H1 (cell line): ENCODE results near the gene OR51B2. TPM values are rescaled to one million over a fixed set of nuclear protein-coding genes. Genes with fewer than 3 reads are reported as not detected.

ENCODE experiments used
- CTCF ChIA-PET: fragments of 300-600 bp; sonication (Branson Sonifier 250); formaldehyde crosslinking; loops from one replicate; lab custom pipeline; 2021; ENCODE audit not compliant: partially characterized antibody; lab: Charles Lee
- POLR2A ChIA-PET: fragments of 300-600 bp; sonication (Branson Sonifier 250); formaldehyde crosslinking; loops from one replicate; lab custom pipeline; 2021; ENCODE audit warnings: inconsistent platforms; ENCODE audit not compliant: partially characterized antibody; lab: Charles Lee
- DNase-seq, 2 experiments: peaks; one replicate each; pipeline versions ENCODE4 v3.0.0 to v3.0.0-alpha.2; 2010 to 2022; ENCODE audit warnings: low spot score in 2 of 2, low read depth in 1 of 2, mixed read lengths in 1 of 2
- FAIRE-seq: peaks from 2 replicates; lab custom pipeline; 2011; peaks lifted over from hg19 to GRCh38; lab: Jason Lieb, UNC
- H2AFZ ChIP-seq: 2 replicates; pipeline ENCODE4 v1.8.1; 2012; ENCODE audit warnings: low read length, inconsistent platforms
- H2AK5ac ChIP-seq: 2 replicates; pipeline ENCODE4 v1.6.1; 2013; ENCODE audit warnings: low read depth, low read length
- H2BK120ac ChIP-seq: replicated peaks from 2 replicates; pipeline ENCODE3; 2013; ENCODE audit warnings: low read depth, low read length, inconsistent platforms
- H2BK12ac ChIP-seq: 2 replicates; pipeline ENCODE4 v1.6.1; 2013; ENCODE audit warnings: low read depth, low read length
- H2BK15ac ChIP-seq: 2 replicates; pipeline ENCODE4 v1.6.1; 2013; ENCODE audit warnings: low read length
- H2BK20ac ChIP-seq: 2 replicates; pipeline ENCODE4 v1.6.1; 2013; ENCODE audit warnings: low read length
- H2BK5ac ChIP-seq: 2 replicates; pipeline ENCODE4 v1.6.1; 2013; ENCODE audit warnings: low read depth, low read length
- H3K14ac ChIP-seq: 2 replicates; pipeline ENCODE4 v1.6.1; 2013; ENCODE audit warnings: inconsistent platforms; ENCODE audit not compliant: insufficient read length
- H3K18ac ChIP-seq: 2 replicates; pipeline ENCODE4 v1.6.1; 2013; ENCODE audit warnings: low read length; ENCODE audit errors: extremely low read depth
- H3K23ac ChIP-seq: 2 replicates; pipeline ENCODE4 v1.6.1; 2013; ENCODE audit warnings: inconsistent platforms; ENCODE audit not compliant: insufficient read length
- H3K23me2 ChIP-seq: 2 replicates; pipeline ENCODE4 v1.6.1; 2013; ENCODE audit warnings: low read depth, low read length
- H3K27ac ChIP-seq: 2 replicates; pipeline ENCODE4 v1.6.1; 2011; ENCODE audit warnings: low read depth, low read length, inconsistent platforms
- H3K27me3 ChIP-seq, 4 experiments: replicated peaks in 1 of 4; 1 replicate in 1 of 4; 2 replicates in 3 of 4; pipeline versions ENCODE4 v1.6.1 to v1.8.1; 2011 to 2013; ENCODE audit warnings: low read length in 3 of 4, mild to moderate bottlenecking in 3 of 4, inconsistent platforms in 2 of 4, mixed read lengths in 2 of 4, moderate library complexity in 1 of 4; ENCODE audit not compliant: control insufficient read depth in 3 of 4, insufficient read depth in 3 of 4; ENCODE audit errors: extremely low read depth in 1 of 4
- H3K36me3 ChIP-seq, 4 experiments: 2 replicates each; pipeline versions ENCODE4 v1.6.1 to v1.8.1; 2011 to 2013; ENCODE audit warnings: mild to moderate bottlenecking in 4 of 4, low read length in 3 of 4, moderate library complexity in 2 of 4, control low read depth in 1 of 4, inconsistent platforms in 1 of 4; ENCODE audit not compliant: insufficient read depth in 4 of 4, control insufficient read depth in 2 of 4
- H3K4ac ChIP-seq: replicated peaks from 2 replicates; pipeline ENCODE3; 2013; ENCODE audit warnings: low read length, low read depth, mixed read lengths, inconsistent platforms; ENCODE audit not compliant: insufficient read length
- H3K4me1 ChIP-seq, 4 experiments: replicated peaks in 1 of 4; 1 replicate in 1 of 4; 2 replicates in 3 of 4; pipeline versions ENCODE4 v1.6.1 to v1.8.1; 2011 to 2013; ENCODE audit warnings: low read length in 3 of 4, inconsistent platforms in 2 of 4, mixed read lengths in 1 of 4; ENCODE audit not compliant: insufficient read depth in 4 of 4, control insufficient read depth in 3 of 4
- H3K4me2 ChIP-seq, 2 experiments: 2 replicates each; pipeline versions ENCODE4 v1.6.1 to v1.8.1; 2011 to 2013; ENCODE audit warnings: low read depth in 2 of 2, low read length in 2 of 2, control low read depth in 1 of 2, inconsistent platforms in 1 of 2, mild to moderate bottlenecking in 1 of 2; ENCODE audit not compliant: insufficient read depth in 1 of 2
- H3K4me3 ChIP-seq, 4 experiments: fragments of 200-600, 300-600 bp in 1 of 4; sonication (generic), shearing (Covaris generic), sonication (Bioruptor Twin) in 1 of 4; 2 replicates each; pipeline versions ENCODE4 v1.5.1 to v1.8.1; 2011 to 2016; ENCODE audit warnings: low read length in 4 of 4, low read depth in 3 of 4, control low read depth in 2 of 4, inconsistent platforms in 2 of 4, mild to moderate bottlenecking in 2 of 4, mixed read lengths in 1 of 4, moderate library complexity in 1 of 4; ENCODE audit not compliant: insufficient read depth in 2 of 4; ENCODE audit errors: extremely low read depth in 1 of 4
- H3K56ac ChIP-seq: replicated peaks from 2 replicates; pipeline ENCODE3; 2013; ENCODE audit warnings: low read depth, mild to moderate bottlenecking, mixed read lengths, low read length, inconsistent platforms; ENCODE audit not compliant: insufficient read length
- H3K79me1 ChIP-seq: 2 replicates; pipeline ENCODE4 v1.6.1; 2013; ENCODE audit warnings: low read depth, low read length, control low read depth
- H3K79me2 ChIP-seq, 2 experiments: 2 replicates each; pipeline versions ENCODE4 v1.6.1 to v1.8.1; 2012 to 2013; ENCODE audit warnings: low read length in 2 of 2, mild to moderate bottlenecking in 2 of 2, inconsistent platforms in 1 of 2; ENCODE audit not compliant: insufficient read depth in 2 of 2, control insufficient read depth in 1 of 2
- H3K9ac ChIP-seq, 4 experiments: replicated peaks in 1 of 4; 1 replicate in 1 of 4; 2 replicates in 3 of 4; pipeline versions ENCODE4 v1.6.1 to v1.8.1; 2011 to 2013; ENCODE audit warnings: low read depth in 3 of 4, low read length in 3 of 4, control low read depth in 2 of 4, mild to moderate bottlenecking in 2 of 4, moderate library complexity in 2 of 4, inconsistent platforms in 1 of 4; ENCODE audit errors: extremely low read depth in 1 of 4
- H3K9me3 ChIP-seq, 2 experiments: 2 replicates each; pipeline versions ENCODE4 v1.6.1 to v1.8.1; 2012 to 2013; ENCODE audit warnings: mild to moderate bottlenecking in 2 of 2, moderate library complexity in 2 of 2, control low read depth in 1 of 2, inconsistent platforms in 1 of 2, low read depth in 1 of 2, low read length in 1 of 2, mixed read lengths in 1 of 2; ENCODE audit not compliant: insufficient read depth in 2 of 2
- H4K20me1 ChIP-seq, 2 experiments: replicated peaks in 1 of 2; 2 replicates each; pipeline versions ENCODE3 to v1.8.1; 2011 to 2013; ENCODE audit warnings: inconsistent platforms in 2 of 2, low read length in 2 of 2, mild to moderate bottlenecking in 1 of 2; ENCODE audit not compliant: insufficient read depth in 2 of 2, control insufficient read depth in 1 of 2
- H4K5ac ChIP-seq: 2 replicates; pipeline ENCODE4 v1.6.1; 2013; ENCODE audit warnings: low read length, low read depth, mixed read lengths, inconsistent platforms; ENCODE audit not compliant: insufficient read length
- H4K8ac ChIP-seq: 2 replicates; pipeline ENCODE4 v1.8.0; 2013; ENCODE audit warnings: mild to moderate bottlenecking, moderate library complexity, low read length, inconsistent platforms; ENCODE audit not compliant: insufficient read depth; ENCODE audit errors: extremely low read depth
- H4K91ac ChIP-seq: replicated peaks from 2 replicates; pipeline ENCODE3; 2013; ENCODE audit warnings: low read length, mixed read lengths, inconsistent platforms; ENCODE audit not compliant: insufficient read length
- SIX5 ChIP-seq: IDR thresholded peaks from 2 replicates; pipeline ENCODE4 v1.6.1; 2011; ENCODE audit warnings: mild to moderate bottlenecking, low read depth, low read length
- WGBS, 2 experiments: shearing (Covaris generic) in 1 of 2; methylation state at CpG; one replicate each; pipeline versions ENCODE4 v1.1.6 to v1.1.7; 2013 to 2015; ENCODE audit warnings: low lambda C conversion rate in 2 of 2, mixed read lengths in 2 of 2, inconsistent platforms in 1 of 2, low coverage in 1 of 2, missing lambda C conversion rate in 1 of 2; ENCODE audit not compliant: insufficient replicate concordance in 2 of 2, insufficient coverage in 1 of 2, insufficient read length in 1 of 2; ENCODE audit errors: extremely low coverage in 1 of 2, missing lambda C conversion rate in 1 of 2; 5-methylcytosine and 5-hydroxymethylcytosine counted together
- polyA plus RNA-seq, 7 experiments: library from polyadenylated mRNA; depleted of rRNA in 3 of 7; stranded (reverse) in 5 of 7; unstranded in 2 of 7; fragments of >200 nt in 5 of 7; fragments of 200-250 nt in 2 of 7; gene quantifications; 1 replicate in 5 of 7; 2 replicates in 1 of 7; 4 replicates in 1 of 7; pipeline versions ENCODE4 v1.2.1 to v1.2.3, GENCODE V29; 2011 to 2013; ENCODE audit warnings: missing spikeins in 2 of 7, mixed read lengths in 2 of 7
- total RNA-seq: library from RNA; stranded (reverse); fragmentation: NEBNext Ultra II Directional; extraction: Animal tissue kit (Norgen Biotek cat#: 25700); gene quantifications from 2 replicates; pipeline ENCODE4 v1.2.1, GENCODE V29; 2021
- TF ChIP-seq, protein P1 (sequence below): IDR thresholded peaks from 2 replicates; pipeline ENCODE4 v1.6.1; 2011; ENCODE audit warnings: low read length, improper control_type of control experiment

OR51B2 gene
- total and polyA plus RNA-seq, 2 of the 8 experiments (the other 6 are each of a cell fraction or from before 2014, with no cell fraction given): not detected

DNA sequence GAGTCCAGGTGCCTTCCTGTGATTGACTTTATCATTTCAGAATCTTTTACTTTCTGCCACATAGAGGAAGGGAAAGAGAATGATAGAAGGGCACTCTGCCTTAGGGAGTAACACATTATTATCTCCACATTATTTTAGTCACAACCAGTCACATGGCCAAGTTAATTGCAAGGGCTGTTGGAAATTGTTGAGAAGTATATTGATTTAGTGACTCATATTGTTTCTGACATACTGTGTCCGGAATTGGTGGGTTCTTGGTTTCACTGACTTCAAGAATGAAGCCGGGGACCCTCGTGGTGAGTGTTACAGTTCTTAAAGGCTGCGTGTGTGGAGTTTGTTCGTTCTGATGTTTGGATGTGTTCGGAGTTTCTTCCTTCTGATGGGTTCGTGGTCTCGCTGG, 31.1 kb downstream of the OR51B2 start:
- H3K79me1 ChIP-seq: no peaks in the 10 kb centered on the region
- no peak overlapping the region for H3K9ac ChIP-seq
- H4K5ac ChIP-seq: no peak overlapping the region
- no peak overlapping the region for H2BK15ac ChIP-seq
- CTCF ChIA-PET: interaction anchor here (0.8 to 2.3 kb wide), 3 partner anchors 78 to 169 kb away, joined by 4 to 9 read pairs (median 5); no protein-coding TSS in a partner anchor
- H3K9me3 ChIP-seq: no peaks in the 10 kb centered on the region; a peak in 1 of 4 replicates
- POLR2A ChIA-PET: no interaction called here
- no peaks in the 10 kb centered on the region for H3K36me3 ChIP-seq
- no peak for DNase-seq
- no peak overlapping the region for H2BK120ac ChIP-seq
- H2AFZ ChIP-seq: no peak overlapping the region
- no peaks in the 10 kb centered on the region for H3K4me1 ChIP-seq
- H2BK20ac ChIP-seq: no peak overlapping the region
- no peaks in the 10 kb centered on the region for H3K27me3 ChIP-seq
- no peak overlapping the region for H4K8ac ChIP-seq
- no peak overlapping the region for H3K18ac ChIP-seq
- H3K4ac ChIP-seq: no peak overlapping the region
- no peaks in the 10 kb centered on the region for H4K20me1 ChIP-seq
- no peak overlapping the region for H3K14ac ChIP-seq
- no peak overlapping the region for H2BK5ac ChIP-seq
- no peak overlapping the region for H3K4me3 ChIP-seq
- 88% methylated on average over 8 of the region's 8 CpGs; no CpG with 5 or more reads in 1 of the 2 experiments for WGBS, 2 experiments
- no peak for FAIRE-seq
- no peaks in the 10 kb centered on the region for H3K79me2 ChIP-seq
- H3K56ac ChIP-seq: no peak overlapping the region
- H2BK12ac ChIP-seq: no peak overlapping the region
- H3K23me2 ChIP-seq: no peaks in the 10 kb centered on the region
- no peak overlapping the region for H3K27ac ChIP-seq
- H2AK5ac ChIP-seq: no peak overlapping the region
- H3K4me2 ChIP-seq: no peak overlapping the region
- H3K23ac ChIP-seq: no peak overlapping the region
- TF ChIP-seq, protein P1, sequence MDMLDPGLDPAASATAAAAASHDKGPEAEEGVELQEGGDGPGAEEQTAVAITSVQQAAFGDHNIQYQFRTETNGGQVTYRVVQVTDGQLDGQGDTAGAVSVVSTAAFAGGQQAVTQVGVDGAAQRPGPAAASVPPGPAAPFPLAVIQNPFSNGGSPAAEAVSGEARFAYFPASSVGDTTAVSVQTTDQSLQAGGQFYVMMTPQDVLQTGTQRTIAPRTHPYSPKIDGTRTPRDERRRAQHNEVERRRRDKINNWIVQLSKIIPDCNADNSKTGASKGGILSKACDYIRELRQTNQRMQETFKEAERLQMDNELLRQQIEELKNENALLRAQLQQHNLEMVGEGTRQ: no peak
- no peak for TF ChIP-seq SIX5
- H4K91ac ChIP-seq: no peak overlapping the region
